Astrocyte of the spinal cord (primary cell): ENCODE data around the gene SPTLC3.

ENCODE experiments used
- DNase-seq: peaks from one replicate; pipeline ENCODE4 v3.0.0; 2011; ENCODE audit warnings: low read depth, low spot score
- H3K4me3 ChIP-seq: 2 replicates; pipeline ENCODE4 v1.5.1; 2011; ENCODE audit warnings: low read depth, mild to moderate bottlenecking, low read length, moderate library complexity
- CTCF ChIP-seq: IDR thresholded peaks from 2 replicates; pipeline ENCODE4 v1.5.1; 2012; ENCODE audit warnings: low read depth, mild to moderate bottlenecking, low read length, inconsistent platforms
- in situ Hi-C: cut with HindIII; loops from 2 replicates; pipeline ENCODE4 v1.10.0; 2017; ENCODE audit warnings: low sequenced_read_pairs

SPTLC3 gene

GRCh38 chr20:13158369-13158768 lies 149.6 kb downstream of the SPTLC3 start:
- no peak for TF ChIP-seq CTCF
- DNase-seq = no peak
- in situ Hi-C loops = no loop called here
- no peak overlapping the region for H3K4me3 ChIP-seq

GRCh38 chr20:13159889-13160288 lies 151.1 kb downstream of the SPTLC3 start:
- TF ChIP-seq CTCF = no peak
- in situ Hi-C loops = no loop called here
- no peak overlapping the region for H3K4me3 ChIP-seq
- no peak for DNase-seq

- no peak overlapping the region for H3K4me3 ChIP-seq
- DNase-seq = no peak
- TF ChIP-seq CTCF = no peak
- in situ Hi-C loops = no loop called here
Observed at GRCh38 chr20:13165203-13165602, 156.4 kb downstream of the SPTLC3 start.

GRCh38 chr20:13166011-13166410 lies 157.2 kb downstream of the SPTLC3 start:
- no peak for DNase-seq
- no peak for TF ChIP-seq CTCF
- H3K4me3 ChIP-seq = no peak overlapping the region
- in situ Hi-C loops = no loop called here

- no peak for DNase-seq
- in situ Hi-C loops = no loop called here
- no peak for TF ChIP-seq CTCF
- H3K4me3 ChIP-seq = no peak overlapping the region
Observed at GRCh38 chr20:13166437-13166836, 157.7 kb downstream of the SPTLC3 start.

GRCh38 chr20:13169086-13169485 lies 160.3 kb downstream of the SPTLC3 start:
- in situ Hi-C loops = no loop called here
- DNase-seq = no peak
- no peak overlapping the region for H3K4me3 ChIP-seq
- no peak for TF ChIP-seq CTCF

GRCh38 chr20:13170771-13171170 lies 162.0 kb downstream of the SPTLC3 start:
- H3K4me3 ChIP-seq = no peak overlapping the region
- in situ Hi-C loops = no loop called here
- DNase-seq = no peak
- no peak for TF ChIP-seq CTCF
